ENCODE results near the gene LRRC51. TPM values are rescaled to one million over a fixed set of nuclear protein-coding genes. Genes with fewer than 3 reads are reported as not detected.
"Not testable (repeated sequence)": the region's sequence is repeated elsewhere in the genome, so short reads cannot be mapped to it uniquely, and the experiment has no call there.

Gene LRRC51
- total and polyA plus RNA-seq, 2 donors (not counting 1 experiment from before 2014, with no cell fraction given), result 1.4 to 7.7 TPM

DNA sequence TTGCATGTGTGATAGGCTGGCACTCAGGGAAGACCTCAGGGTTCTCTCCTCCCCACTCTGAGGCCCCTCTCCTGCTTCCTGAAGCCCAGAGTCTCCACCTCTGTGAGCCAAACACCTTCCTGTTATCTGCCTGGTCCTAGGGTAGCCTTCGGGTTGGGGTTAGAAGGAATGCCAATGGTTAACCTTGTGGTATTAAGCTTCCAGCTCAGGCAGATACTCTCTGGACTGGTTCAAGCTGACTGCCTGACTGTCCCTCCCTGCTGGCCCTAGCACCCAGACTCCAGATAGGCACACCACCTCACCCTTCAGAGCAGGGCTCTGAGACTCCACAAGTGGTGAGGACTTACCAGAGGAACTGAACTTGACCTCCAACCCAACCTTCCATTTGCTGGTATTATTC, 61.9 kb downstream of the LRRC51 start:
- not testable (repeated sequence) for H3K4me1 ChIP-seq (ENCODE audit: control insufficient read depth in 2 of 2, insufficient read depth in 2 of 2, low read length in 2 of 2)
- intact Hi-C loops (cut with micrococcal nuclease), result loop anchor here (5.0 kb wide), 1 partner anchor 40 kb away; the partner anchor contains the start of gene LAMTOR1

DNA sequence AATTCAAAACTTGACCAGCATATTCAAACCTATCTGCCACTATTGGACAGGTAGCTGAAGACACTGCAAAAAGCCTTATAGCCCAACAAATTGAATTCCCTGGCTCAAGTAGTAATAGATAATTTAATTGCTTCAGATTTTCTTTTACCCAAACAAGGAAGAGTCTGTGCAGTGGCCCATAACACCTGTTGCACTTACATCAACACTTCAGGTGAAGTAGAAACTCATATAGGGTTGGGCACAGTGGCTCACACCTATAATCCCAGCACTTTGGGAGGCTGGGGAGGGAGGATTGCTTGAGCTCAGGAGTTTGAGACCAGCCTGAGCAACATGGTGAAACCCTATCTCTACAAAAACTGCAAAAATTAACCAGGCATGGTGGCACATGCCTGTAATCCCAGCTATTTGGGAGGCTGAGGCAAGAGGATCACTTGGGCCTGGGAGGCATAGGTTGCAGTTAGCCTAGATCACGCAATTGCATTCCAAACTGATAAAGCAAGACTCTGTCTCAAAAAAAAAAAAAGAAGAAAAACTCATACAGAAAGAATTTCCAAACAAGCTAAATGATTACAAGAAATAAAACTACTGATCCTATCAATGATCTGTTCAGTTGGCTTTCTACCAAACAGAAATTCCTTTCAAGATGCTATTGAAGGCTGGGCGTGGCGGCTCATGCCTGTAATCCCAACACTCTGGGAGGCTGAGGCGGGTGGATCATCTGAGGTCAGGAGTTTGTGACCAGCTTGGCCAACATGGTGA, 64.3 kb downstream of the LRRC51 start:
- no peaks in the 10 kb centered on the region for H3K9me3 ChIP-seq (ENCODE audit: control extremely low read depth in 1 of 3, control insufficient read depth in 2 of 3, insufficient read depth in 1 of 3, low read length in 2 of 3)
- H3K27ac ChIP-seq (ENCODE audit: low read length in 2 of 2), result no peak overlapping the region
- Mint-ChIP-seq H3K9me3 (ENCODE audit: insufficient read depth) (no peaks in the 10 kb centered on the region), H3K27me3 (peaks cover 16% of the 10 kb centered on the region), H3K27ac (no peak overlapping the region), H3K4me1 (no peaks in the 10 kb centered on the region), H3K4me3 (no peak overlapping the region)
- no peak overlapping the region for H3K4me2 ChIP-seq (replicated peaks; ENCODE audit: low read depth, low read length, poor library complexity, severe bottlenecking)
- ChIA-PET POLR2A (interaction anchor here (0.7 to 1.1 kb wide), 2 partner anchors 49 to 78 kb away, joined by 4 to 11 read pairs; no protein-coding TSS in a partner anchor), CTCF (interaction anchor here (0.7 to 6.1 kb wide), 31 partner anchors 9 to 285 kb away, joined by 3 to 215 read pairs (median 5); partner anchors contain the start of genes ANAPC15 and LAMTOR1)
- DNase-seq, result no peak
- H3K4me3 ChIP-seq (ENCODE audit: control extremely low read depth in 1 of 5, extremely low read depth in 1 of 5, insufficient read depth in 1 of 5, low read depth in 2 of 5, low read length in 4 of 5), result no peak overlapping the region
- H2AFZ ChIP-seq (ENCODE audit: insufficient read depth, low read depth, low read length, poor library complexity, severe bottlenecking), result no peak overlapping the region
- intact Hi-C loops (cut with micrococcal nuclease), result loop anchor here (1.0 to 5.0 kb wide), 5 partner anchors 33 to 168 kb away; partner anchors contain the start of genes ANAPC15 and LAMTOR1
- WGBS (ENCODE audit: insufficient coverage), result 100% methylated on average over 1 of the region's 4 CpGs
- peaks cover 0 to 1% (median 0%) of the 10 kb centered on the region in 4 experiments for H3K27me3 ChIP-seq (replicated peaks in 1 of 4; ENCODE audit: control extremely low read depth in 1 of 4, control insufficient read depth in 3 of 4, insufficient read depth in 4 of 4, low read length in 3 of 4)
- ATAC-seq (ENCODE audit: low read depth), result no peak
- no peak overlapping the region for H3K9ac ChIP-seq (ENCODE audit: low read length)
- TF ChIP-seq EZH2 (IDR thresholded peaks at IDR 0.05; ENCODE audit: borderline replicate concordance, insufficient read depth, low read depth, low read length, poor library complexity, severe bottlenecking), result no peak
- TF ChIP-seq, protein P1, sequence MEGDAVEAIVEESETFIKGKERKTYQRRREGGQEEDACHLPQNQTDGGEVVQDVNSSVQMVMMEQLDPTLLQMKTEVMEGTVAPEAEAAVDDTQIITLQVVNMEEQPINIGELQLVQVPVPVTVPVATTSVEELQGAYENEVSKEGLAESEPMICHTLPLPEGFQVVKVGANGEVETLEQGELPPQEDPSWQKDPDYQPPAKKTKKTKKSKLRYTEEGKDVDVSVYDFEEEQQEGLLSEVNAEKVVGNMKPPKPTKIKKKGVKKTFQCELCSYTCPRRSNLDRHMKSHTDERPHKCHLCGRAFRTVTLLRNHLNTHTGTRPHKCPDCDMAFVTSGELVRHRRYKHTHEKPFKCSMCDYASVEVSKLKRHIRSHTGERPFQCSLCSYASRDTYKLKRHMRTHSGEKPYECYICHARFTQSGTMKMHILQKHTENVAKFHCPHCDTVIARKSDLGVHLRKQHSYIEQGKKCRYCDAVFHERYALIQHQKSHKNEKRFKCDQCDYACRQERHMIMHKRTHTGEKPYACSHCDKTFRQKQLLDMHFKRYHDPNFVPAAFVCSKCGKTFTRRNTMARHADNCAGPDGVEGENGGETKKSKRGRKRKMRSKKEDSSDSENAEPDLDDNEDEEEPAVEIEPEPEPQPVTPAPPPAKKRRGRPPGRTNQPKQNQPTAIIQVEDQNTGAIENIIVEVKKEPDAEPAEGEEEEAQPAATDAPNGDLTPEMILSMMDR (IDR thresholded peaks at IDR 0.05), result no peak
- H3K36me3 ChIP-seq (replicated peaks in 1 of 2; ENCODE audit: control extremely low read depth in 1 of 2, control insufficient read depth in 1 of 2, extremely low read depth in 1 of 2, insufficient read depth in 2 of 2, low read length in 1 of 2), result no peaks in the 10 kb centered on the region
- no peaks in the 10 kb centered on the region for H4K20me1 ChIP-seq (ENCODE audit: control insufficient read depth, insufficient read depth, low read length, poor library complexity, severe bottlenecking)
- H3K79me2 ChIP-seq (ENCODE audit: control insufficient read depth, insufficient read depth, low read length), result no peaks in the 10 kb centered on the region
- no peaks in the 10 kb centered on the region for H3K4me1 ChIP-seq (ENCODE audit: control insufficient read depth in 2 of 2, insufficient read depth in 2 of 2, low read length in 2 of 2)

More for the DNA sequence above, 61.9 kb downstream of the LRRC51 start:
- H3K4me3 Mint-ChIP-seq; H3K27ac Mint-ChIP-seq; H3K9ac ChIP-seq (ENCODE audit: low read length); H4K20me1 ChIP-seq (ENCODE audit: control insufficient read depth, insufficient read depth, low read length, poor library complexity, severe bottlenecking); H3K27me3 ChIP-seq (replicated peaks in 1 of 4; ENCODE audit: control extremely low read depth in 1 of 4, control insufficient read depth in 3 of 4, insufficient read depth in 4 of 4, low read length in 3 of 4); H3K4me3 ChIP-seq (ENCODE audit: control extremely low read depth in 1 of 5, extremely low read depth in 1 of 5, insufficient read depth in 1 of 5, low read depth in 2 of 5, low read length in 4 of 5); DNase-seq; H3K79me2 ChIP-seq (ENCODE audit: control insufficient read depth, insufficient read depth, low read length); H3K27ac ChIP-seq (ENCODE audit: low read length in 2 of 2); H3K9me3 Mint-ChIP-seq (ENCODE audit: insufficient read depth); H3K4me1 Mint-ChIP-seq; H3K4me2 ChIP-seq (replicated peaks; ENCODE audit: low read depth, low read length, poor library complexity, severe bottlenecking); H3K9me3 ChIP-seq (ENCODE audit: control extremely low read depth in 1 of 3, control insufficient read depth in 2 of 3, insufficient read depth in 1 of 3, low read length in 2 of 3); H2AFZ ChIP-seq (ENCODE audit: insufficient read depth, low read depth, low read length, poor library complexity, severe bottlenecking); H3K36me3 ChIP-seq (replicated peaks in 1 of 2; ENCODE audit: control extremely low read depth in 1 of 2, control insufficient read depth in 1 of 2, extremely low read depth in 1 of 2, insufficient read depth in 2 of 2, low read length in 1 of 2); POLR2A ChIA-PET; ATAC-seq (ENCODE audit: low read depth): not testable (repeated sequence)
- no CpG with 5 or more reads among the region's 1 CpG for WGBS (ENCODE audit: insufficient coverage)
- CTCF ChIA-PET, result interaction anchor here (1.2 to 6.1 kb wide), 4 partner anchors 107 to 165 kb away, joined by 3 to 215 read pairs (median 31); no protein-coding TSS in a partner anchor
- H3K27me3 Mint-ChIP-seq, result peaks cover 19% of the 10 kb centered on the region

Small RNAs within 50 kb of the gene (small RNA-seq; reads per million reads assigned to genes)
- gene MIR3165 (ENCODE audit: insufficient read length, low read depth, low replicate concordance) (not detected), gene RNU6-72P (ENCODE audit: insufficient read length, low read depth, low replicate concordance) (not detected)

Other genes with a start within 250 kb of the LRRC51 start
- gene DEFB108B, start 247.7 kb upstream of the LRRC51 start, total RNA-seq, result not detected in 2 replicates
- not detected in 2 replicates for gene DEFB108B, start 247.7 kb upstream of the LRRC51 start, polyA plus RNA-seq
- not detected in 2 replicates for gene DEFB131B, start 202.4 kb upstream of the LRRC51 start, total RNA-seq
- gene DEFB131B, start 202.4 kb upstream of the LRRC51 start, polyA plus RNA-seq, result not detected in 2 replicates
- 33.2 and 34.2 TPM in 2 replicates for gene XNDC1N, start 152.3 kb upstream of the LRRC51 start, total RNA-seq
- 5.8 and 6.6 TPM in 2 replicates for gene XNDC1N, start 152.3 kb upstream of the LRRC51 start, polyA plus RNA-seq
- 54.5 and 56.0 TPM in 2 replicates for gene RNF121, start 151.8 kb upstream of the LRRC51 start, total RNA-seq
- 29.0 and 31.7 TPM in 2 replicates for gene RNF121, start 151.8 kb upstream of the LRRC51 start, polyA plus RNA-seq
- 25.9 and 30.7 TPM in 2 replicates for gene IL18BP, start 81.9 kb upstream of the LRRC51 start, total RNA-seq
- gene IL18BP, start 81.9 kb upstream of the LRRC51 start, polyA plus RNA-seq, result 23.3 and 37.3 TPM in 2 replicates
- gene NUMA1, start 308 bp upstream of the LRRC51 start, total RNA-seq, result 297 and 300 TPM in 2 replicates
- 168 and 186 TPM in 2 replicates for gene NUMA1, start 308 bp upstream of the LRRC51 start, polyA plus RNA-seq
- 71.0 and 78.4 TPM in 2 replicates for gene LAMTOR1, start 22.4 kb downstream of the LRRC51 start, total RNA-seq
- gene LAMTOR1, start 22.4 kb downstream of the LRRC51 start, polyA plus RNA-seq, result 71.6 and 104 TPM in 2 replicates
- not detected in 2 replicates for gene TOMT, start 25.1 kb downstream of the LRRC51 start, total RNA-seq
- not detected in 2 replicates for gene TOMT, start 25.1 kb downstream of the LRRC51 start, polyA plus RNA-seq
- 27.1 and 29.2 TPM in 2 replicates for gene ANAPC15, start 31.8 kb downstream of the LRRC51 start, total RNA-seq
- gene ANAPC15, start 31.8 kb downstream of the LRRC51 start, polyA plus RNA-seq, result 27.7 and 30.0 TPM in 2 replicates
- not detected in 2 replicates for gene FOLR3, start 54.9 kb downstream of the LRRC51 start, total RNA-seq
- 0.10 and 0.17 TPM in 2 replicates for gene FOLR3, start 54.9 kb downstream of the LRRC51 start, polyA plus RNA-seq
- gene FOLR1, start 111.3 kb downstream of the LRRC51 start, total RNA-seq, result not detected in 2 replicates
- not detected in 2 replicates for gene FOLR1, start 111.3 kb downstream of the LRRC51 start, polyA plus RNA-seq
- gene FOLR2, start 135.9 kb downstream of the LRRC51 start, total RNA-seq, result 0.75 and 1.5 TPM in 2 replicates
- 0.50 and 4.7 TPM in 2 replicates for gene FOLR2, start 135.9 kb downstream of the LRRC51 start, polyA plus RNA-seq
- gene INPPL1, start 143.9 kb downstream of the LRRC51 start, total RNA-seq, result 188 and 205 TPM in 2 replicates
- 208 and 235 TPM in 2 replicates for gene INPPL1, start 143.9 kb downstream of the LRRC51 start, polyA plus RNA-seq
- not detected in 2 replicates for gene PHOX2A, start 163.3 kb downstream of the LRRC51 start, total RNA-seq
- not detected in 2 replicates for gene PHOX2A, start 163.3 kb downstream of the LRRC51 start, polyA plus RNA-seq